ENCODE results near the gene CDIPT. TPM values are rescaled to one million over a fixed set of nuclear protein-coding genes. Genes with fewer than 3 reads are reported as not detected.
A peak's percentile ranks its signal among the peaks of the same experiment; 100 is the strongest.

CDIPT gene
- 92.6 and 95.6 TPM in 2 replicates for polyA plus RNA-seq
- 63.4 and 72.3 TPM in 2 replicates for polyA minus RNA-seq

- no peaks in the 10 kb centered on the region for H3K27me3 ChIP-seq (ENCODE audit: insufficient read depth, low read depth, low read length)
Observed at GRCh38 chr16:29862884-29863668, at the start of gene CDIPT. CDIPT (minus strand) TSS chr16:29863226; CDS start chr16:29862857, 369 bp downstream.

GRCh38 chr16:29912087-29912486 is 49.1 kb upstream of the CDIPT start:
- Histone ChIP-seq H3K9me2 (ENCODE audit: insufficient read depth, low read length) (no peaks in the 10 kb centered on the region), H3K4me3 (ENCODE audit: low read length) (no peak overlapping the region), H3K9me3 (ENCODE audit: low read length) (no peaks in the 10 kb centered on the region), H3K79me2 (replicated peaks; ENCODE audit: insufficient read depth, low read length) (no peaks in the 10 kb centered on the region), H4K20me1 (ENCODE audit: insufficient read depth) (no peaks in the 10 kb centered on the region), H3K4me2 (ENCODE audit: low read length) (no peak overlapping the region), H3K36me3 (ENCODE audit: insufficient read depth, low read length) (no peaks in the 10 kb centered on the region), H3K27ac (ENCODE audit: low read length) (no peak overlapping the region), H2AFZ (ENCODE audit: low read depth, low read length) (no peak overlapping the region), H3F3A (ENCODE audit: insufficient read depth, low read length, poor library complexity, severe bottlenecking) (no peaks in the 10 kb centered on the region), H3K9ac (ENCODE audit: low read length) (no peak overlapping the region), H3K27me3 (ENCODE audit: insufficient read depth, low read depth, low read length) (no peaks in the 10 kb centered on the region)
- TF ChIP-seq EP300 (conservative IDR thresholded peaks at IDR 0.05; ENCODE audit: poor library complexity, severe bottlenecking) (no peak), SMC3 (conservative IDR thresholded peaks at IDR 0.05; ENCODE audit: poor library complexity) (no peak), MXI1 (conservative IDR thresholded peaks at IDR 0.05; ENCODE audit: poor library complexity, severe bottlenecking) (no peak), TAF1 (IDR thresholded peaks at IDR 0.05; ENCODE audit: low read depth) (no peak), RAD21 (conservative IDR thresholded peaks at IDR 0.05) (no peak)
- TF ChIP-seq, protein P1, sequence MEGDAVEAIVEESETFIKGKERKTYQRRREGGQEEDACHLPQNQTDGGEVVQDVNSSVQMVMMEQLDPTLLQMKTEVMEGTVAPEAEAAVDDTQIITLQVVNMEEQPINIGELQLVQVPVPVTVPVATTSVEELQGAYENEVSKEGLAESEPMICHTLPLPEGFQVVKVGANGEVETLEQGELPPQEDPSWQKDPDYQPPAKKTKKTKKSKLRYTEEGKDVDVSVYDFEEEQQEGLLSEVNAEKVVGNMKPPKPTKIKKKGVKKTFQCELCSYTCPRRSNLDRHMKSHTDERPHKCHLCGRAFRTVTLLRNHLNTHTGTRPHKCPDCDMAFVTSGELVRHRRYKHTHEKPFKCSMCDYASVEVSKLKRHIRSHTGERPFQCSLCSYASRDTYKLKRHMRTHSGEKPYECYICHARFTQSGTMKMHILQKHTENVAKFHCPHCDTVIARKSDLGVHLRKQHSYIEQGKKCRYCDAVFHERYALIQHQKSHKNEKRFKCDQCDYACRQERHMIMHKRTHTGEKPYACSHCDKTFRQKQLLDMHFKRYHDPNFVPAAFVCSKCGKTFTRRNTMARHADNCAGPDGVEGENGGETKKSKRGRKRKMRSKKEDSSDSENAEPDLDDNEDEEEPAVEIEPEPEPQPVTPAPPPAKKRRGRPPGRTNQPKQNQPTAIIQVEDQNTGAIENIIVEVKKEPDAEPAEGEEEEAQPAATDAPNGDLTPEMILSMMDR (IDR thresholded peaks at IDR 0.05; ENCODE audit: poor library complexity, severe bottlenecking): no peak

More at GRCh38 chr16:29862884-29863668, at the start of gene CDIPT:
- H3K36me3 ChIP-seq (ENCODE audit: insufficient read depth, low read length): no peaks in the 10 kb centered on the region
- H3K9me3 ChIP-seq (ENCODE audit: low read length): no peaks in the 10 kb centered on the region
- peak within 1 kb of the TSS; percentile 86 for H3K9ac ChIP-seq (ENCODE audit: low read length)
- H2AFZ ChIP-seq (ENCODE audit: low read depth, low read length): peak within 1 kb of the TSS; percentile 34
- H3F3A ChIP-seq (ENCODE audit: insufficient read depth, low read length, poor library complexity, severe bottlenecking): no peaks in the 10 kb centered on the region
- TF ChIP-seq MXI1 (conservative IDR thresholded peaks at IDR 0.05; ENCODE audit: poor library complexity, severe bottlenecking): peak; percentile 88
- TF ChIP-seq RAD21 (conservative IDR thresholded peaks at IDR 0.05): peak; percentile 15
- TF ChIP-seq, protein P1 (IDR thresholded peaks at IDR 0.05; ENCODE audit: poor library complexity, severe bottlenecking): peak; percentile 97
- peak; percentile 13 for TF ChIP-seq SMC3 (conservative IDR thresholded peaks at IDR 0.05; ENCODE audit: poor library complexity)
- peak; percentile 51 for TF ChIP-seq TAF1 (IDR thresholded peaks at IDR 0.05; ENCODE audit: low read depth)
- TF ChIP-seq POLR2AphosphoS5 (IDR thresholded peaks at IDR 0.05): peak; percentile 71
- TF ChIP-seq REST (IDR thresholded peaks at IDR 0.05; ENCODE audit: borderline replicate concordance): no peak
- peak; percentile 62 for TF ChIP-seq EP300 (conservative IDR thresholded peaks at IDR 0.05; ENCODE audit: poor library complexity, severe bottlenecking)
- no peak for TF ChIP-seq EZH2 (IDR thresholded peaks at IDR 0.05; ENCODE audit: borderline replicate concordance, insufficient read depth, low read length, poor library complexity, severe bottlenecking)
- H3K9me2 ChIP-seq (ENCODE audit: insufficient read depth, low read length): no peaks in the 10 kb centered on the region
- H3K4me3 ChIP-seq (ENCODE audit: low read length): peak within 1 kb of the TSS; percentile 90
- H3K27ac ChIP-seq (ENCODE audit: low read length): peak within 1 kb of the TSS; percentile 82
- H3K79me2 ChIP-seq (replicated peaks; ENCODE audit: insufficient read depth, low read length): peaks cover 6% of the 10 kb centered on the region
- no peaks in the 10 kb centered on the region for H4K20me1 ChIP-seq (ENCODE audit: insufficient read depth)
- peak within 1 kb of the TSS; percentile 64 for H3K4me2 ChIP-seq (ENCODE audit: low read length)
